Fibroblast of peridontal ligament (primary cell): ENCODE measurements around the gene REM2.
"Not testable (repeated sequence)": the region's sequence is repeated elsewhere in the genome, so short reads cannot be mapped to it uniquely, and the experiment has no call there.

Experiments used
- DNase-seq: peaks from one replicate; pipeline ENCODE4 v3.0.0-alpha.2; 2010; ENCODE audit errors: extremely low read depth

Gene REM2

DNA sequence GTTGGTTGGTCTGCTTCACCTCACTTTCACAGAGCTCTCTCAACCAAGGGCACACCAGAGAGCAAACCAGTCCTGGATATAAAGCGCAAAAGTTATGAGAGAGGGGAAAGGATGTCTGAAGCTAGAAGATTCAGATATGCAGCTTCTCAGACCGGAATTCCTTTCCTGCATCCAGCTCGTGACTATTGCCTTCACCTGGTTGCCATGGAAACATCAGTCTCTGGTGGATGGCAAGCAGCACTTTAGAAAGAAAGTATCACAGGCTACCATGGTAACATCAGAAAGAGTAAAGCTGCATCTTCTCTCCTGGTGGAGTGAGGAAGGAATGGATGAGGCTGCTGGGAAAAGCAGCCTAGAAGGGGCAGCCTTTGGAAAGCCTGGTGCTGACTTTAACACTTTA lies 13.7 kb downstream of the REM2 start:
- DNase-seq = no peak

DNA sequence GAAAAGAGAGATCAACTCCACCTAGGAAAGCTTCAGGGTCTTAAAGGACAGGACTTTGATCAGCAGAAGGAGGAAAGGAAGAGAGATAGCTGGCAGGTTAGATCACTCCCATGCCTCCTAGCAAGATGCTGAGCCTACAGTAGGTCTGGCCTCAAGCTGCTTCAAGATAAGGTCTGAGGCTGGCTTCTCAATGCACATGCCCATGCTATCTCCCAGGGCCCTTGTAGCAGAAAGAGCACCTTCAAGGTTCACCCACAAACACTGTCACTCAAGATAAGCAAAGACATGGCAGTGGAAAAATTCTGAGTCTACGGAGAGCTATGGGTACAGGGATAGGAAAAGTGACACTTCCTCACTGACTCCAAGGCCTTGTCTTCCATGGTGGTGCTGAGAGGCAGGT lies 14.3 kb downstream of the REM2 start:
- no peak for DNase-seq

DNA sequence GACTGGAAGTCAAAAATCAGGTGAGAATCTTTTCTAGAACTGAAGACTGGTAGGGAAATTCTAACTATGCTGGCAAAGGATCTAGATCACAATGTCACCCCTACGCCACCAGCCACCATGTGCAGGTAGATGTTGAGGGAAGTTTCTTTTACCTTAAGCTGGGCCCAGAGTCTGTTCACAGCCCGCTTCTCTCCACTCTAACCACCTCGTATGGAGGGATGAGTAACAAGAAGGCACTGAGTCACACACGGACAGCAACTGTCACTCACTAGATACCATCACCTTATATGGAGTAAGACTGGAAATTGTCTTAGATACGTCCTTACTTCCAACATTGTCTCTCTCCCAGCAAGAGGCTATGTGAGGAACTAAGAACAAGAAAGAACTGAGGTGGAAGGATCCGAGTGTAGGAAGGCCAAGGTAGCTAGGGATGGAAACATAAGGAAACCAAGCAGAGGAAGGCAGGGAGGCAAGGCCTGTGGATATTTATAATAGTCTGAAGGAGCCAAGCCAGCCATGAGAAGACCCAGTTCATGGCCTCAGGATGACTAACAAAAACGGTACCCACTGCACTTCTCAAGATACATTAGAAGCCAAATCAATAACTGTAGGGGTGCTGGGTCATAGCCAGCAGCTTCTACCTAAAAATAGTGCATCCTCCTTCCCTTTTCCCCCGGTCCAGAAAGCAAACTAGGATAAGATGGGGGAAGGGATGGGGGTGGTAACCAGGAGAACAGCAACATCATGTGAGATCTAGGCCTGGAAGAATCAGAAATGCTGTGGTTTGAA lies 15.5 kb downstream of the REM2 start:
- peak; percentile 61 for DNase-seq

DNA sequence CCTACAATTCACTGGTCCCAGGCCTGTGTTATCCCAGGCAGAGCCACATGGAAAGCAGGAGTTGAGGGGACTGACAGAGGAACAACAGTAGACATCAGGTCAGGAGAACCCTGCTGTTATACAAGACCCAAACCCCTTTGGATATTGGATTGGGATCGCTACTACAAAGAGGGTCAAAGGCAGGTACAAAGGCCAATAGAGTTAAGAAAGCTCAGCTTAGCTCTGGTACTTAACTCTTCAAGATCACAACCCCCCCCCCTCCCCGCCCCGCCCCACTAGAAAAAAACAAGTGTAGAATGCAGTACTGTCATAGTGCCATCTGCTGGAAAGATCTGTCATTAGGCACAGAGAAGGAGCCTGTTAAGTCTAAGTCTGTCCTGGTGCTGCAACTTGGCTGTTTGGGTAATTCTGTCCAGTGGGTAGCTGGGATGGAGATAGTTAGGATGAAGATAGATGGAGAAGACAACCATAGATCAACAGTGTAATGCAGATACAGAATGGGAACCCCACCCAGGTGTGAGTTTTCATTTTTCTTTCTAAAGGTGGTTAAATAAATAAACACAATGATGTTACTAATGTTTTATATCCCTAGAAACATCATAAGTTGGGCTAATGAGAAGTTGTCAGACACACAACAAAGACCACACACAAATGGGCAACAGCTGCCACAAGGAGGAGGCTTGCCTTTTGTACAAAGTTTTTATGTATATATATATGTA lies 17.2 kb downstream of the REM2 start:
- peak; percentile 86 for DNase-seq

DNA sequence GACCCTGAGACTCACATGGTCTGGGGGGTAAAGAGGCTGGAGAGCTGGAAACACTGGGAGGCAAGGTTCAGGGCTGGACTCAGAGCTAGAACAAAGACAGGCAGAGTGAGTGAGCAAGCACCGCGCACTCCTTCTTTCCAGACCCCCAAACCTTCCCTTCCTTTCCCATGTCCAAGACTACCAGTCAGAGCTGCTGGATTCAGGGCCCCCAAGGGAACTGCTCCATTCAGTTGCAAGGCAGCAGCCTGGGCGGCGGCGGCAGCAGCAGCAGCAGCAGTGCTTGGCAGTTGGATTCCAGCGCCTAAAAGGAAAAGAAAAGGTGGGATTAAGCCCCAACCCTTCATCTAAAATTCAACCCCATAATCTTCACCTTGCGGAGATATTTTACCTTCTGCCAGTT lies 18.8 kb downstream of the REM2 start:
- DNase-seq = no peak

DNA sequence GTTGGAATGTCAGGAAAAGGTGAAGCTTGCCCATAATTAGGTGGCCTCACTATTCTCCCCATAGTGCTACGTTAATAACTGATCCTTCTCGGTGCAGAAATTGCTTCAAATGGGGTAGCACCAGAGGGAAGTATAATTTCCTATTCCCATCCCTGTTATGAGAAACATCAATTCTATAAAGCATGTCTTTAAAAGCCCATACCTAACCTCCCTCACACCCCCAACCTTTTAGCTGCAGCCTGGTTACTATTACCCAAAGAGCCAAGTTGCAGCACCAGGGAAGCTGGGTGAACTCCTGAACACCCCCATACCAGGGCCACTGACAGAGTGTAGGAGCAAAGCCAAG lies 20.7 kb downstream of the REM2 start:
- DNase-seq = no peak

DNA sequence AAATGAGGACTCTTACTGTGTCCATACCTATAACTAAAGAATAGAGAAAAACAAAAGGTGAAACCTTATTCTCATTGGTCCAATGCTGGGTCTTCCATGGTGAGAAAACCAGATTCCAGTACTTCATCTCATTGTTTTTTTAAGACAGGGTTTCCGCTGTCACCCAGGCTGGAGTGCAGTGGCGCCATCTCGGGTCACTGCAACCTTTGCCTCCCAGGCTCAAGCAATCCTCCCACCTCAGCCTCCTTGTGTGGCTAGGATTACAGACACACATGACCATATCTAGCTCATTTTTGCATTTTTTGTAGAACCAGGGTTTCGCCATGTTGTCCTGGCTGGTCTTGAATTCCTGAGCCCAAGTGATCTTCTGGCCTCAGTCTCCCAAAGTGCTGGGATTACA lies 22.6 kb downstream of the REM2 start:
- DNase-seq = no peak

DNA sequence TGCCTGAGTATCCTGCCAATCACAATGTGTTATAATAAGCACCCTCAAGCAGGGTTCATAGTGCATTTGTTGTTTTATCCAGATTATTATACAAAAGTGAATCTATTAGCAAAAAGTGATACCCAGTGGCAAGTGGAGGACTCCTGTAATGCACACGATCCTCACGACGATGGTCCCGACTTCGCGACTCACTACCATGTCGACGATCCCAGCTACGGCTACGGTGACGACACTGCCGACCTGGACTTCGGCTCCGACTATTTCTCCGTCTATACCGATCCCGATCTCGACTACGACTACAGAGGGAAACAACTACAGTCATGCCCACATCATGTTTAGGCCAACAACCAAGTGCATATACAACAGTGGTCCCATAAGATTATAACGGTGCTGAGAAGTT lies 23.1 kb downstream of the REM2 start:
- DNase-seq = no peak

DNA sequence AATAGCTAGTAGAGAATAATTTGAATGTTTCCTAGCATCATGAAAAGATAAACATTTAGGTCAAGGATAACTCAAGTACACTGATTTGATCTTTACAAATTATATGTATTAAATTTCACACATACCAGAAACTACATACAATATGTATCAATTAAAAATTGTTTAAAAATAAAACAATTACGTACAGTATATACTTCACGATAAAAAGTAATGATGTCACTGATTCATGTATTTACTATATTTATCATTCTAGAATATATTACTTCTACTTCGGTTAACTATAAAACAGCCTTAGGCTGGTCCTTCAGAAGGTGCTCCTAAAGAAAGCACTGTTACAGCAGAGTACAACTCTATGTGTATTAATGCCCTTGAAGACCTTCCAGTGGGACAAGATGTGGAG lies 24.4 kb downstream of the REM2 start:
- DNase-seq = no peak

DNA sequence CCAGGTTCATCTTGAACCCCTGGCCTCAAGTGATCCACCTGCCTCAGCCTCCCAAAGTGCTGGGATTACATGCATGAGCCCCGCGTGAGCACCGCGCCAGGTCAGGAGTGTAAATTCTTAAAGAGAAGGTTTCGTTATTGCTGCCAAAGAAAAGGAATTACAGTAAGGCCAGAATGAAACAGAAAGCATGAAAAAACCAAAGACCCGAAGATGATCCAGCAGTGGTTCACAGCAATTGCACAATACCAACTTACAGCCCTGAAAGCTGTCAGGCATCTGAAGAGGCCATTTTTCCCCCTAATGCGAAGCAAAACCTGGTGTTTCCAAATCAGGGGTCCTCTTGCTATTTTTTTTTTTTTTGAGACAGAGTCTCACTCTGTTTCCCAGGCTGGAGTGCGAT lies 25.6 kb downstream of the REM2 start:
- DNase-seq = peak; percentile 70

DNA sequence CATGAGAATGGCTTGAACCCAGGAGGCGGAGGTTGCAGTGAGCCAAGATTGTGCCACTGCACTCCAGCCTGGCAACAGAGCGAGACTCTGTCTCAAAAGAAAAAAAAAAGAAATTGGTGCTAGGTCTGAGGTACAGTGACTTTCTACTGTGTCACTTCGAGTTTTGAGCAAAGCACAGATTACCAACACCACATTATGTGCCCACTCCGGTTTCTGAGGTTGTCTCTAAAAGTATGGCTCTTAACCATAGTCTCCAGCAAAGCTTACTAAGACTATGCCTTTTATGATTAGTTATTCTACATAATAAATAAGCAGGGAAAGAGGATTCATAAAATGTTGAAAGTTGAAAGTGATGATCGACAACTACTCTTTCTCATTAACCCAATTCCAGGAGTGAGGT lies 27.9 kb downstream of the REM2 start:
- no peak for DNase-seq

DNA sequence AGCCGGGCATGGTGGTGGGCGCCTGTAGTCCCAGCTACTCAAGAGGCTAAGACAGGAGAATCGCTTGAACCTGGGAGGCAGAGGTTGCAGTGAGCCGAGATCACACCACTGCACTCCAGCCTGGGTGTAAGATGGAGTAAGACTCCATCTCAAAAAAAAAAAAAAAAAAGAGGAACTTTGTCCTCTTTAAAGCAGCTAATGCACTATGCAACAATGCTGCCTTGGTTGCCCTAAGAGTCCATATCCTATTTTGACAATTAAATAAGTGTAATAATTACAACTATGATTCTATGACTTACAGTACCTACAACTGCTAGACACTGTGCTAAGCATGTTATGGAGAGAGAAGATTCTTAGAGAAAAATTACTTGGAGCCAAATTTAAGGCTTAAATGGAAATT lies 31.8 kb downstream of the REM2 start:
- not testable (repeated sequence) for DNase-seq

DNA sequence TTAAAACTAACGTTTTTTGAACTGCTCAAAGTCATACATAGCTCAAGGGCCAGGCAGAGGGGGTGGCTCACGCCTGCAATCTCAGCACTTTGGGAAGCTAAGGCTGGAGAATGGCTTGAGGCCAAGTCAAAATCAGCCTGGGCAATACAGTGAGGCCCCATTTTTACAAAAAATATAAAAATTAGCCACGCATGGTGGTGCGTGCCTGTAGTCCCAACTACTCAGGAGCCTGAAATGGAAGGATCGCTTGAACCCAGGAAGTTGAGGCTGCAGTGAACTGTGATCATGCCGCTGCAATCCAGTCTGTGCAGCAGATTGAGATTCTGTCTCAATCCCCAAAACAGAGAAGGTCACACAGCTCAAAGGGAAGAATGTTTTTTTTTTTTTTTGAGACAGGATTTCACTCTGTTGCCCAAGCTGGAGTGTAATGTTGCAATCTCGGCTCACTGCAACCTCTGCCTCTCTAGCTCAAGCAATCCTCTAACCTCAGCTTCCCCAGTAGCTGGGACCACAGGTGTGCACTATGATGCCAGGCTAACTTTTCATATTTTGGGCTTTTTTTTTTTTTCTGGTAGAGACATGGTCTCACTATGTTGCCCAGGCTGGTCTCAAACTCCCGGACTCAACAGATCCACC lies 33.0 kb downstream of the REM2 start:
- peak; percentile 73 for DNase-seq

DNA sequence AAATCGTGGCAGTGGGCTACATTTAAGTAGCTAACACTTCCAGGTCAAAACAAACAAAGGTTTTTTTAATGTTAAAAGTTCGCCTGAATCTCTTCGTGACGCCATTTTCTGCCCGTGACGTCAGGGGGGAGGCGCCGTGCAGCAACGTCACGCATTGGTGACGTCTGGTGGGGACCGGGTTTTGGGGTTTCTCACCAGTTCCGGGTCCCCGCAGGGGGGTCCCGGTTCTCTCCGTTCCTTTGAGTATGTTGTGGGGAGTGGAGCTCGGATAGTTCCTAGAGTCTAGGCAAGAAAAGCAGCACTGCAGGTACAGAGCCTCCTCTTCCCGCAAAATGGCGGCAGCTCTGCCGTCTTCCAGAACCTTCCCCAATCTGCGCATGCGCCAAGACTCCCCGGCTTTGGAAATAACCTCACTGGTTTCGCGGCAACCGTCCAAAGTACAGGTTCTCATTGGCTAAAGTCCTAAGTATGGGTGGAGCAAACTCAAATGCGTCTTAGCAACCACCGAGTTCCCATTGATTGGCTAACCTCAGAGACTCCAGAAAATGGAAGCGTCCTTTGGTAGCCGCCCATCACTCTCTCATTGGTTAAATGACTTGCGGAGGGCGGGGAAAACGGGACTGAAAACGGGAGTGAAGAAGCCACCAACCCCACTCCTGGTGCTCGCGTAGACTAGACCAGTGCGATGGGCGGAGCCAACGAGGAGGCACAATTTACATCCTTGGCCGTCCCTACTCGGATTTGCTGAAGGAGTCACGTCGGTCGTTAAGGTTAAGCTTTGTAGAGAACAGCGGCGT lies 36.0 kb downstream of the REM2 start, which contains the start of gene RBM23:
RBM23 (minus strand) TSS at position 346 of the 797 bp plus-strand sequence.
- DNase-seq = peak; percentile 100

DNA sequence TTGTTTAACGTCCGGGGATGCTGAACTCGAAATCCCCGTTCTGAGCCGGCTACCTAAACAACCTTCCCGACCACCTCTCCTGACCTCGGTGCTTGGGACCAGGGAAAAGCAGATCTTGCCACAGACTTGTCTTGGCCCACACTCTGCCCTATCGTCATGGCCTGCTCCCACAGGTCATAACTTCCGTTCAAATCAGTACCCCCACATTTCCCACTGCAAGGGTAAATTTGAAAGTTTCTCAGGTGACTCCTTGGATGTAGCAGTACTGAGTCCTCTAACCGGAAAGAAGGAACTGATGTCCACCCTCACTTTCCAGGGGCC lies 36.5 kb downstream of the REM2 start:
- no peak for DNase-seq

DNA sequence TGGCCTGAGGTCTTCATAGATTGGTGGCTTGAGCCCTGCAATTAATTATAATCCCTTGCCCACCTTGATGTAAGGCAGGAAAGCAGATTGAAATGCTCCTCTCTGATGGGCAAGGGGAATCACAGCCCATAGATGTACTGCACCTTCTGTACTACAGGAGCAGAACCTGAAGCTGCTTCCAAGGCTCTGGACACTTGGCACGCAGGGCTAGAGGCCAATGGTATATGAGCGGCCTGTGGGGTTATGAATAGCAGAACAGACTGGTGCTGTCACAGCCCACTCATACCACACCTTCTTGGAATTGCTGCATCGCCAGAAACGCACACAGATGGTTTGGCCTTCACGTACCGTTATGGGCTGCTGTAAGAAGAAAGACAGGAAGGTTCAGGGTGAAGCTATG lies 37.7 kb downstream of the REM2 start:
- DNase-seq = no peak

DNA sequence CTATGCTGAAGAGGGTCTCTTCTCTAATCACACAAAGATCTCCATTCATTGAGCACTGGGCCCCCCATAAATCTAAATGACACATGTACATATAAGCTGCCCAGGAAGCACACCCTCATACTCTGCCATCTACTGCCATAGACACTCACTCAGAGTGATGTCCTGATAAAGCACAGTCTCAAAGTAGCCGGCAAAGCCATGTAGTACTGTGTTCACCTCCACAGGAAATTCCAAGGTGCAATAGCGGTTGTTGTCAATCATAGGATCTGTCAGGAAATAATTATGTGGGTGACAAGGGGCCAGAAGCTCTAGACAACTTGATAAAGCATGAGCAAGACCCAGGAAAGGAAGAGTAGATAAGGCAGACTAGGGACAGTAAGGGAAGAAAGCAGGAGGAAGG lies 39.3 kb downstream of the REM2 start:
- DNase-seq = no peak

DNA sequence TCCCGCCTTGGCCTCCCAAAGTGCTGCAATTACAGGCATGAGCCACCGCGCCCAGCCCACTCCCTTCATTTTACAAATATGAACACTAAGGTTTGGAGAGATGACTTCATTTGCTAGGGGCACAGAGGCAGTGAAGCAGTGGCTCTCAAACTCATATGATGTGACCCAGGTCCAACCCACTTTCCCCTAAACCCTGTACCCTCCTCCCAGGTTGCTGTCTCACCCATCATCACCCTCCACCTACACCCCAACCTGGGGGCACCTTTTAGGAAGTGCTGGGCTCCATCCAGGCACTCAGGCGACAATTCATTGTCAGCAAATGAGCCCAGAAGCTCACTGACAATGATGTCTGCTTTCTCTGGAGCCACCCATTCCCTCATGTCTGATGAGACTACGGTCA lies 40.7 kb downstream of the REM2 start:
- no peak for DNase-seq

DNA sequence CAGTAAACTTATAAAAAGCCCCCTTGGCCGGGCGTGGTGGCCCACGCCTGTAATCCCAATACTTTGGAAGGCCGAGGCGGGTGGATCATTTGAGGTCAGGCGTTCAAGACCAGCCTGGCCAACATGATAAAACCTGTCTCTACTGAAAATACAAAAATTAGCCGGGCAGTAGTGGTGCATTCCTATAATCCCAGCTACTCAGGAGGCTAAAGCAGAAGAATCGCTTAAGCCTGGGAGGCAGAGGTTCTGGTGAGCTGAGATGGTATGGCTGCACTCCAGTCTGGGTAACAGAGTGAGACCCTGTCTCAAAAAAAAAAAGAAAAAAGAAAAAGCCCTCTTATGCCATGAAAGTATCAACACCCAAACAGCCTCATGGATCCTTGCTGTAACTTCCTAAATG lies 42.5 kb downstream of the REM2 start:
- no peak for DNase-seq

DNA sequence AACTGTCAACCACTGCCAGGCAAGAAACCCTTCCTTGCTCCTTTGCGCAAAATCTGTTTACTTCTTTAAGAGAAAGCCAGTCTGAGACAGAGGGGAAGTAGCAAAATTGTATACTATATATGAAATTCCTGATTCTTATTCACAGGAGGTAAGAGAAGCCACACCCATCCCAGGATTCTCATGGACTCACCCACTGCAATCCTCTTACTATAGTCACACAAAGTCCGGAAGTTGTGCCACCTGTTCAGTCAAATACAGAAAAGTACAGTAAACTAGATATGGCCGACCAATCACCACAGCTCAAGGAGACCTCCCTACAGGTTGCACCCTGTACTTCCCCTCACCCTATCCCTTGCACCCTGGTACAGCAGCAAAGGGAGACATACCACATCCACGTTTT lies 43.3 kb downstream of the REM2 start:
- DNase-seq = no peak

DNA sequence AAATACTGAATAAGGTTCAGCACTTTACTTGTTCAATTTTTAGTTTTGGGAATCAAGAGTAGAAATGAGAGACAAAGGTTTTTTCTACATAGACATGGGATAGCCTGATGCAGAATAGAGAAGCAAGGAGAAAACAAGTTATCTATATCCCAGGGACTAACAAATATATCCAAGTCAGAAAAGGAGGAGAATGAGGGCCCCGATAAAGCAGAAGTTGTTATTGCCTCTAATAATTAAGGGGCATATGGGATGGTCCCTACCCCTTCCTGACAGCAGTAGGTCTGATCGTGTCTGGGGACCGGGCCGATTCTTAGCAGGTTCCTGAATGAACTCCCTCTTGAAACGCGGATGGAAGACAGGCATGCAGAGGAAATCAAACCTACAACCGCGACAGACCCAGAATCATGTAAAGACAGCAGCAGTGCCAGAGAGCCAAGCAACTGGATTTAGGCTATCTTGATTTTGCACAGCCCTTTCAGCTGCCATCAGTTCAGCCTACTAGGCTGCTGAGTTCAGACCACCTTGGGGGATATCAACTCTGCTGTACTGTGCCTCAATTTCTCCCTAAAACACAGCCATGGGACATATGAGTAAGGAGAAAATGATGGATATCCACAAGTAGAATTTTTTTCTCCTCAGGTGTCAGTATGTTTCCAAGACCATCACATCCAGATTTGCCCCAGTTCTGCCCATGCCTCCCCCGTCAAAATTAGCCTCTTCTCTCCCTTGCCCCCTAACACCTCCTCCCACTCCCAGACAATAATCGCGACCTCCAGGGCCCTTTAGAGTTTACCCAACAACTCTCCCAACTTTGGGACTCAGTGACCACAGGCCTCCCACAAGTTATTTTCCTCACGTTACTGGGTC lies 45.4 kb downstream of the REM2 start:
- DNase-seq = no peak
